CD14-positive monocyte (primary cell): ENCODE data around the gene C1QL2. TPM values are rescaled to one million over a fixed set of nuclear protein-coding genes. Genes with fewer than 3 reads are reported as not detected.

Source experiments
- DNase-seq, 3 donors: peaks; one replicate each; pipeline ENCODE4 v3.0.0-alpha.2; 2011 to 2022
- H2AFZ ChIP-seq: 2 replicates; pipeline ENCODE4 v1.6.0; 2012; ENCODE audit warnings: mild to moderate bottlenecking, low read depth, low read length, inconsistent platforms; ENCODE audit not compliant: insufficient read depth, poor library complexity, severe bottlenecking
- H3K27ac ChIP-seq, 2 donors: 1 replicate in 1 of 2; 2 replicates in 1 of 2; pipeline ENCODE4 v1.5.1; 2012 to 2013; ENCODE audit warnings: low read length in 2 of 2, control low read depth in 1 of 2, inconsistent platforms in 1 of 2, low read depth in 1 of 2, mild to moderate bottlenecking in 1 of 2
- H3K27me3 ChIP-seq, 2 donors: one replicate each; pipeline versions ENCODE4 v1.6.0 to v1.6.1; 2011 to 2013; ENCODE audit warnings: low read length in 2 of 2; ENCODE audit not compliant: control insufficient read depth in 2 of 2, insufficient read depth in 2 of 2
- H3K36me3 ChIP-seq, 2 donors: replicated peaks in 1 of 2; 1 replicate in 1 of 2; 2 replicates in 1 of 2; pipeline versions ENCODE4 v1.5.1 to v1.6.1; 2012 to 2013; ENCODE audit warnings: low read length in 2 of 2, control low read depth in 1 of 2, inconsistent platforms in 1 of 2, mild to moderate bottlenecking in 1 of 2; ENCODE audit not compliant: insufficient read depth in 2 of 2, control insufficient read depth in 1 of 2
- H3K4me1 ChIP-seq, 2 donors: 1 replicate in 1 of 2; 2 replicates in 1 of 2; pipeline versions ENCODE4 v1.5.1 to v1.6.1; 2012 to 2013; ENCODE audit warnings: low read length in 2 of 2, control low read depth in 1 of 2, inconsistent platforms in 1 of 2, mild to moderate bottlenecking in 1 of 2, moderate library complexity in 1 of 2; ENCODE audit not compliant: insufficient read depth in 2 of 2, control insufficient read depth in 1 of 2
- H3K4me2 ChIP-seq: replicated peaks from 2 replicates; pipeline ENCODE3; 2012; ENCODE audit warnings: low read length, moderate library complexity, mild to moderate bottlenecking; ENCODE audit not compliant: poor library complexity, severe bottlenecking; ENCODE audit errors: extremely low read depth
- H3K4me3 ChIP-seq, 3 experiments: fragments of 200-600 bp in 1 of 3; sonication (generic) in 1 of 3; replicated peaks in 1 of 3; 1 replicate in 2 of 3; 2 replicates in 1 of 3; pipeline ENCODE4 v1.5.1; 2011 to 2013; ENCODE audit warnings: low read length in 3 of 3, mild to moderate bottlenecking in 3 of 3, control low read depth in 2 of 3, low read depth in 2 of 3, inconsistent platforms in 1 of 3, moderate library complexity in 1 of 3
- H3K79me2 ChIP-seq: 2 replicates; pipeline ENCODE4 v1.6.0; 2012; ENCODE audit warnings: mild to moderate bottlenecking, control low read depth, inconsistent platforms, low read length, moderate library complexity; ENCODE audit not compliant: insufficient read depth
- H3K9ac ChIP-seq: 2 replicates; pipeline ENCODE4 v1.6.0; 2017; ENCODE audit warnings: low read length, mild to moderate bottlenecking; ENCODE audit not compliant: insufficient read depth, poor library complexity, severe bottlenecking
- H3K9me3 ChIP-seq, 2 donors: replicated peaks in 1 of 2; 1 replicate in 1 of 2; 2 replicates in 1 of 2; pipeline versions ENCODE4 v1.5.1 to v1.6.1; 2012 to 2013; ENCODE audit warnings: low read length in 2 of 2, control low read depth in 1 of 2; ENCODE audit not compliant: control insufficient read depth in 1 of 2, insufficient read depth in 1 of 2
- H4K20me1 ChIP-seq: 2 replicates; pipeline ENCODE4 v1.6.0; 2012; ENCODE audit warnings: mild to moderate bottlenecking, low read length, control low read depth, moderate library complexity; ENCODE audit not compliant: insufficient read depth
- H3K27ac Mint-ChIP-seq, 7 donors: one replicate each; pipeline ENCODE4 v1.8.0; 2020; ENCODE audit warnings: mild to moderate bottlenecking in 7 of 7, mixed read lengths in 7 of 7, moderate library complexity in 6 of 7, inconsistent platforms in 2 of 7
- H3K27me3 Mint-ChIP-seq, 3 donors: one replicate each; pipeline ENCODE4 v1.8.0; 2021 to 2022; ENCODE audit warnings: low read depth in 3 of 3, mild to moderate bottlenecking in 3 of 3, mixed read lengths in 3 of 3, moderate library complexity in 3 of 3, inconsistent platforms in 1 of 3
- H3K36me3 Mint-ChIP-seq, 2 donors: one replicate each; pipeline ENCODE4 v1.8.0; 2020; ENCODE audit warnings: mixed read lengths in 2 of 2, inconsistent platforms in 1 of 2, mild to moderate bottlenecking in 1 of 2
- H3K4me1 Mint-ChIP-seq: one replicate; pipeline ENCODE4 v1.8.0; 2020; ENCODE audit warnings: mild to moderate bottlenecking, mixed read lengths
- H3K4me3 Mint-ChIP-seq, 2 donors: one replicate each; pipeline ENCODE4 v1.8.0; 2020; ENCODE audit warnings: mild to moderate bottlenecking in 2 of 2, mixed read lengths in 2 of 2, moderate library complexity in 1 of 2
- H3K9me3 Mint-ChIP-seq, 7 donors: one replicate each; pipeline ENCODE4 v1.8.0; 2020 to 2022; ENCODE audit warnings: mixed read lengths in 7 of 7, mild to moderate bottlenecking in 6 of 7, moderate library complexity in 6 of 7, inconsistent platforms in 2 of 7
- WGBS: methylation state at CpG from one replicate; pipeline ENCODE4 v1.1.5; 2013; ENCODE audit warnings: missing lambda C conversion rate; ENCODE audit not compliant: insufficient coverage; 5-methylcytosine and 5-hydroxymethylcytosine counted together
- intact Hi-C, 2 donors: fragments of 100-400 bp; cut with micrococcal nuclease; formaldehyde crosslinking; loops; one replicate each; pipeline versions ENCODE4 v1.15.0 to v1.15.1; 2023
- polyA plus RNA-seq, 3 donors: library from polyadenylated mRNA; depleted of rRNA in 1 of 3; unstranded in 2 of 3; stranded (reverse) in 1 of 3; fragments of 300-500 nt in 2 of 3; fragments of >200 nt in 1 of 3; fragmentation: Illumina TruSeq in 2 of 3; gene quantifications; 1 replicate in 2 of 3; 2 replicates in 1 of 3; pipeline ENCODE4 v1.2.3, GENCODE V29; 2012 to 2021
- TF ChIP-seq, protein P1 (sequence below): fragments of 200-600 bp; IDR thresholded peaks from one replicate; pipeline ENCODE4 v1.8.0; 2022; ENCODE audit warnings: antibody characterized with exemption, mild to moderate bottlenecking

C1QL2 gene
- polyA plus RNA-seq, 3 donors, result not detected

DNA sequence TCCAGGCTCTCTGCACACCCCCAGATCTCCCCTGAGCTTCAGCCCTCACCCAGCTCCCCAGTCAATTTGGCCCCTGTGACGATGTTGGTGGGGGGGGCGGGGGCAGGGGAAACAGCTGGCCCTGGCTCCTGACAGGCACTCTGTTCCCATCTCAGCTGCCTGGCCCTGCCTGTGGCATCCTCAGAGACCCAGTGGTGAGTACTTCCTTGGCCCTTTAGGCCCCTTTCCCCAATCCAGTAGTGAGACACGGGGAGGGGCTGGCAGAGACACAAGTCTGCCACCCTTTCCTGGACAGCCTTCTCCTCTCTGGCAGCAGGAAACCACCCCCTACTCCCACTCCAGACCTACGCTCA, 19.3 kb upstream of the C1QL2 start:
- H3K9me3 ChIP-seq, result no peaks in the 10 kb centered on the region
- Mint-ChIP-seq H3K4me3 (no peak overlapping the region), H3K27me3 (peaks cover 0 to 4% (median 2%) of the 10 kb centered on the region in 3 donors), H3K36me3 (no peaks in the 10 kb centered on the region), H3K27ac (peak overlapping the region in 1 of 7 donors; percentile 25), H3K4me1 (no peaks in the 10 kb centered on the region), H3K9me3 (no peaks in the 10 kb centered on the region)
- H3K4me3 ChIP-seq, result no peak overlapping the region
- H2AFZ ChIP-seq, result no peak overlapping the region
- TF ChIP-seq, protein P1, sequence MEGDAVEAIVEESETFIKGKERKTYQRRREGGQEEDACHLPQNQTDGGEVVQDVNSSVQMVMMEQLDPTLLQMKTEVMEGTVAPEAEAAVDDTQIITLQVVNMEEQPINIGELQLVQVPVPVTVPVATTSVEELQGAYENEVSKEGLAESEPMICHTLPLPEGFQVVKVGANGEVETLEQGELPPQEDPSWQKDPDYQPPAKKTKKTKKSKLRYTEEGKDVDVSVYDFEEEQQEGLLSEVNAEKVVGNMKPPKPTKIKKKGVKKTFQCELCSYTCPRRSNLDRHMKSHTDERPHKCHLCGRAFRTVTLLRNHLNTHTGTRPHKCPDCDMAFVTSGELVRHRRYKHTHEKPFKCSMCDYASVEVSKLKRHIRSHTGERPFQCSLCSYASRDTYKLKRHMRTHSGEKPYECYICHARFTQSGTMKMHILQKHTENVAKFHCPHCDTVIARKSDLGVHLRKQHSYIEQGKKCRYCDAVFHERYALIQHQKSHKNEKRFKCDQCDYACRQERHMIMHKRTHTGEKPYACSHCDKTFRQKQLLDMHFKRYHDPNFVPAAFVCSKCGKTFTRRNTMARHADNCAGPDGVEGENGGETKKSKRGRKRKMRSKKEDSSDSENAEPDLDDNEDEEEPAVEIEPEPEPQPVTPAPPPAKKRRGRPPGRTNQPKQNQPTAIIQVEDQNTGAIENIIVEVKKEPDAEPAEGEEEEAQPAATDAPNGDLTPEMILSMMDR, result no peak
- H3K9ac ChIP-seq, result no peak overlapping the region
- DNase-seq, result no peak
- no peaks in the 10 kb centered on the region for H3K4me1 ChIP-seq
- WGBS, result 77% methylated on average over 3 of the region's 4 CpGs
- H3K4me2 ChIP-seq, result no peak overlapping the region
- no peaks in the 10 kb centered on the region for H3K36me3 ChIP-seq
- no peaks in the 10 kb centered on the region for H3K79me2 ChIP-seq
- no peaks in the 10 kb centered on the region for H3K27me3 ChIP-seq
- no peaks in the 10 kb centered on the region for H4K20me1 ChIP-seq
- intact Hi-C loops, result loop anchor here (10.0 kb wide), 1 partner anchor 163 kb away; no protein-coding TSS in a partner anchor
- no peak overlapping the region for H3K27ac ChIP-seq

DNA sequence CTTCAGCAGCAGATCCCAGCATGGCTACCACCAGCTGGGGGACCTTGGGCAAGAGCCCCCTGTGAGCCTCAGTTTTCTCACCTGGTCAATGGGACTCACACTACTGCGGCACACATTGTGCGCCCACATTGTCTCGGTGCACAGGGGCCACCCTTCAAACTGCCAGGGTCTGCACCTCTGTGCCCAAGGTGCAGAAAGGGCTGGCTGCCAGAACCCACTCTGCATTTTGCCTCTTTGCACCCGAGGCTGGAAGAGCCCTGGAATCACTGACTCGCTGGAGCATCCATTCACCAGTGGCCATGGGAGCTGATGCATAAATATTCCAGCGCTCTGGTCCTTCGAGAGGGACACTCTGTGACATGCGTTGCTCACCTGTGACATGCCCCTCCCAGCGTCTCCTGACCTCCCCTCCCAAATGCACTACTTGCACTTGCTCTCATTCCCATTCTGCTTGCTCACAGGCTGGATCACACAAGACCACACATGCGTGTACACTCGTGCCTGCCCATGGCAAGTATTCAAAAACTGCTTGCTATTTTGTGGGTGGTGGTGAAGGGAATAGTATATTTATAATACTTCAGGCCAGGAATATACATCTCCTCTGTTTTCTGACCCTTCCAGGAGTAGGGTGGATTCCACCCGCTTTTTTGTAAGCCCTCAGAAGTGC, 18.8 kb upstream of the C1QL2 start:
- Mint-ChIP-seq H3K4me3 (no peak overlapping the region), H3K27me3 (peaks cover under 1 to 4% (median 2%) of the 10 kb centered on the region in 3 donors), H3K4me1 (no peaks in the 10 kb centered on the region), H3K9me3 (no peaks in the 10 kb centered on the region), H3K36me3 (no peaks in the 10 kb centered on the region), H3K27ac (peak overlapping the region in 1 of 7 donors; percentile 25)
- Histone ChIP-seq H3K9me3 (no peaks in the 10 kb centered on the region), H3K4me2 (no peak overlapping the region), H3K36me3 (no peaks in the 10 kb centered on the region), H2AFZ (no peak overlapping the region), H3K27me3 (no peaks in the 10 kb centered on the region), H3K4me1 (no peaks in the 10 kb centered on the region), H3K27ac (no peak overlapping the region), H3K9ac (no peak overlapping the region), H3K79me2 (no peaks in the 10 kb centered on the region), H3K4me3 (no peak overlapping the region), H4K20me1 (no peaks in the 10 kb centered on the region)
- intact Hi-C loops, result loop anchor here (10.0 kb wide), 1 partner anchor 163 kb away; no protein-coding TSS in a partner anchor
- TF ChIP-seq, protein P1, result no peak
- DNase-seq, result no peak
- WGBS, result 97% methylated on average over 8 of the region's 12 CpGs
